Cardiac ventricle fibroblast (primary cell): Measurements from ENCODE around the gene RABAC1. TPM values are rescaled to one million over a fixed set of nuclear protein-coding genes. Genes with fewer than 3 reads are reported as not detected.

ENCODE experiments used
- total RNA-seq: library from RNA; depleted of rRNA; stranded (reverse); fragments of >200 nt; gene quantifications from 2 replicates; pipeline ENCODE4 v1.2.3, GENCODE V29; 2015

Gene RABAC1, protein sequence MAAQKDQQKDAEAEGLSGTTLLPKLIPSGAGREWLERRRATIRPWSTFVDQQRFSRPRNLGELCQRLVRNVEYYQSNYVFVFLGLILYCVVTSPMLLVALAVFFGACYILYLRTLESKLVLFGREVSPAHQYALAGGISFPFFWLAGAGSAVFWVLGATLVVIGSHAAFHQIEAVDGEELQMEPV
- total RNA-seq, result 246 and 282 TPM in 2 replicates

DNA sequence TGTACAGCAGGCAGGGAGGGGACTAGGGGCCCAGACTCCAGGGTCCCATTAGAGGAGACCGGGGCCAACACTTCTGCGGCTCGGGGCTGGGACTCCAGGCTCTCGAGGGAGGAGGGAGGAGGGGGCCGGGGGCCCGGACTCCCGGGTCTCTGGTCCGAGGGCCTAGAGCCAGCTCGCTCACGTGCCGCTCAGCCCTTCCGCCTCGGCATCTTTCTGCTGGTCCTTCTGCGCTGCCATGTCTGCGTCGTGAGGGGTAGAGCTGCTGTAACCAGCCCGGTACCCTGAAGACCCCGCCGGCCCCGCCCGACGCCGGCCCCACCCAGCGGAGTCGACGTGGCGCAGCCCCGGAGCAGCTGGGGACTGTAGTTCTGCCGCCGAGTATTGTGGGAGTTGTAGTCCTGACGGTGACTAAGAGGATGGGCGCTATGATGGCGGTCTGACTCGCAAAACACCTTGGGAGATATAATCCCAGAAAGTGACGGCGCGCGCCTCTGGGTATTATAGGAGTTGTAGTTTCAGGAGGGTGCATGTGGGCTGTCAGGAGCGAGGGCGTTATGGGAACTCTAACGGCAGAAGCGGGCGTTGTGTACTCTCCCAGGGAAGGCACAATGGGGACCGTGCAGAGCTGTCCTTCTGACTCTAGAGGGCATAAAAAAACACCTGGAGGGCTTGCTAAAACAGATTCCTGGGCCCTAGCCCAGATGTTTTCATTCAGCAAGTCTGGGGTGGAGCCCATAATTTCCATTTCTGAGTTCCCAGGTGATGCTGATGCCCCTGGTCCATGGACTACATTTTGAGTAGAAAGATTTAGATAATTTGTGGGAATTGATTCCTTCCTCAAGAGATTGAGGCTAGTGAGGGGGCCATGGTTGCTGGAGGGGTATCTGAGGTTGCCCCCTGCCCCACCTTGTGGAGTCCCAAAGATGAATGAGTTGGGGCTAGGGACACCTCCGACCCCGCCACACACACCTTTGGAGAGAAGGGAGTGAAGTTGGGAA, at the start of gene RABAC1:
RABAC1 (minus strand) TSS at position 266 of the 998 bp plus-strand sequence; CDS start at position 237, 29 bp downstream.

DNA sequence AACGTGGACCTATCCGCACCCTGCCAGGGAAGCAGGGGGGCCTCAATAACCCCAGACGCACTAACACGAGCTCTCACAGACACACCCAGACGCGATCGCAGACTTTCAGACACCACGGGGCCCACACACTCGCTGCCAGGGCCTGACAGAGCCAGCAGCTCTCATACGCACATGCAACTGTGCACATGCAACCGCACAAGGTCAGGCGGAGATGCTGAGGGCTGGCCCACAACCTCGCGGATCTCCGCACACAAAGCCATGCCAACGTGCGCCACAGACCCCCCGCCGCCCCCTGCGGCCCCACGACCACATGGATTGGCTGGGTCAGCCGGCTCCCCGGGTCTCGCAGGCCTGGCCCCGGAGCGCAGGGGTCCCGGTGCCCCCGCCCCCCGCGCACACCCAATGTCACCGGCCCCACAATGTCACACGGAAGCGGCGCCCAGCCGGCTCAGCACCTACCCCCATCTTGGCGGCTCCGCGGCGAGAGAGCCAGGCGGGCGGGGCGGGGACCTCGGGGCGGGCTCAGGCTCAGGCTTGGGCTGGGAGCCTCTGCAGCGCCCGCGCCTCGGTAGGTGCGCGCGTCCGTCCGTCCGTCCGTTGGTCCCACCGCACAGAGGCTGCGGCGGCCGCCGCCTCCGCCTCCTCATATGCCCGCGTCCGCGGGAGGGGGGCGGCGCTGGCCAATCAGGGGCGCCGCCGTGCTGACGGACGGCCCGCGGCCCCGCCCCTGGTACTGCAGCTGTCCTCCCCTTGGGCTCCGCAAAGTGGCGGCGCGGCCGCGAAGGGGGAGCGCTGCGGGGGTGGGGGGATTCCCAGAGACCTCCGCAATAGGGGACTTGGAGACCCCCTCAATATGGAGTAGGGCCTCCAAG, 34.7 kb upstream of the RABAC1 start, which contains the start of gene ATP1A3:
ATP1A3 (minus strand) TSS at position 619 of the 872 bp plus-strand sequence; CDS start at position 465, 154 bp downstream.

DNA sequence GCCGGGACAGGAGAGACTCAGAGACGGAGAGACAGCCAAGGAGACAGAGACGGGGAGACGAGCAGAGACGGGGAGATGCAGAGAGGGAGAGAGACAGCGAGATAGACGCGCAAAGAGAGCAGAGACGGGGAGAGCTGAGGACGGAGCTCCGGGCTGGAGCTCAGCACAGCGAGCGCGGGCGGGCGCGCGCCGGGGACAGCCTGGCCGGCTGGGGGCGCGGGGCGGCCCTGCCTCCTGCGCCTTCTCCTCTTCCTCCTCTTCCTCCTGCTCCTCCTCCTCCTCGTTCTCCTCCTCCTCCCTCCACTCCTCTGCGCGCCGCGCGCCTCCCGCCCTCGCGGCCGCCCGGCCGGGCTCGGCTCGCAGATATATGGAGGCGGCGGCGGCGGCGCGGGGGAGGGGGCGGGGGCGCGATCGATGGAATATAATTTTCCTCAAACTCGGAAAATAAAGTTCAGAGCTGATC, 30.9 kb downstream of the RABAC1 start, which contains the start of gene ERFL:
ERFL (minus strand) TSS at position 229 of the 463 bp plus-strand sequence. CDS start 15,530 bp downstream, outside the sequence.

Other genes with a start within 250 kb of the RABAC1 start
- not detected in 2 replicates for gene CEACAM6, start 203.8 kb downstream of the RABAC1 start, total RNA-seq
- not detected in 2 replicates for gene CEACAM3, start 162.7 kb downstream of the RABAC1 start, total RNA-seq
- gene LYPD4, start 114.6 kb downstream of the RABAC1 start, total RNA-seq, result not detected in 2 replicates
- not detected in 2 replicates for gene DMRTC2, start 114.3 kb downstream of the RABAC1 start, total RNA-seq
- gene RPS19, start 99.1 kb downstream of the RABAC1 start, total RNA-seq, result 935 and 1,538 TPM in 2 replicates
- not detected in 2 replicates for gene CD79A, start 82.0 kb downstream of the RABAC1 start, total RNA-seq
- 37.6 and 50.6 TPM in 2 replicates for gene ARHGEF1, start 76.1 kb downstream of the RABAC1 start, total RNA-seq
- 0.06 TPM in 1 of 2 replicates, not detected in the other for gene ERFL, start 30.9 kb downstream of the RABAC1 start, total RNA-seq
- gene ATP1A3, start 34.9 kb upstream of the RABAC1 start, total RNA-seq, result 0.05 TPM in 1 of 2 replicates, not detected in the other
- gene GRIK5, start 110.9 kb upstream of the RABAC1 start, total RNA-seq, result not detected in 2 replicates
- gene ZNF574, start 116.8 kb upstream of the RABAC1 start, total RNA-seq, result 14.9 and 15.5 TPM in 2 replicates
- not detected in 2 replicates for gene POU2F2, start 173.1 kb upstream of the RABAC1 start, total RNA-seq